Neural progenitor cell (in vitro differentiated cells): Measurements from ENCODE around the gene NFASC. TPM values are rescaled to one million over a fixed set of nuclear protein-coding genes. Genes with fewer than 3 reads are reported as not detected.

ENCODE experiments used
- DNase-seq: peaks from one replicate; pipeline ENCODE4 v3.0.0-alpha.2; 2016; ENCODE audit warnings: low spot score
- H2AFZ ChIP-seq: fragments of 200-600 bp; sonication (generic); replicated peaks from 2 replicates; pipeline ENCODE4 v1.6.1; 2016; ENCODE audit warnings: antibody characterized with exemption
- H3F3A ChIP-seq: fragments of 200-600 bp; sonication (generic); 2 replicates; pipeline ENCODE4 v1.6.1; 2016; ENCODE audit warnings: antibody characterized with exemption, low read depth
- H3K27ac ChIP-seq: fragments of 200-600 bp; sonication (generic); 2 replicates; pipeline ENCODE4 v1.5.1; 2016; ENCODE audit warnings: mild to moderate bottlenecking
- H3K27me3 ChIP-seq: fragments of 200-600 bp; sonication (generic); 2 replicates; pipeline ENCODE4 v1.6.1; 2016; ENCODE audit warnings: mild to moderate bottlenecking, moderate library complexity
- H3K36me3 ChIP-seq: fragments of 200-600 bp; sonication (generic); 2 replicates; pipeline ENCODE4 v1.5.1; 2016
- H3K4me1 ChIP-seq: fragments of 200-600 bp; sonication (generic); 2 replicates; pipeline ENCODE4 v1.6.1; 2016; ENCODE audit warnings: mixed run types
- H3K4me2 ChIP-seq: fragments of 200-600 bp; sonication (generic); 2 replicates; pipeline ENCODE4 v1.6.1; 2016
- H3K4me3 ChIP-seq: fragments of 200-600 bp; sonication (generic); 2 replicates; pipeline ENCODE4 v1.5.1; 2016
- H3K79me2 ChIP-seq: fragments of 200-600 bp; sonication (generic); 2 replicates; pipeline ENCODE4 v1.6.1; 2016; ENCODE audit warnings: low read depth
- H3K9ac ChIP-seq: fragments of 200-600 bp; sonication (generic); 2 replicates; pipeline ENCODE4 v1.6.1; 2016
- H3K9me3 ChIP-seq: fragments of 200-600 bp; sonication (generic); 2 replicates; pipeline ENCODE4 v1.5.1; 2016; ENCODE audit warnings: low read depth
- H4K20me1 ChIP-seq: fragments of 200-600 bp; sonication (generic); 2 replicates; pipeline ENCODE4 v1.6.1; 2016; ENCODE audit warnings: low read depth
- H3K27ac Mint-ChIP-seq: 3 replicates; pipeline ENCODE4 v1.8.0; 2021; ENCODE audit warnings: mixed read lengths
- H3K27me3 Mint-ChIP-seq: 2 replicates; pipeline ENCODE4 v1.8.0; 2022; ENCODE audit warnings: low read depth, mild to moderate bottlenecking, inconsistent platforms, moderate library complexity, mixed read lengths; ENCODE audit not compliant: insufficient read depth
- H3K36me3 Mint-ChIP-seq: 3 replicates; pipeline ENCODE4 v1.8.0; 2021; ENCODE audit warnings: mixed read lengths
- H3K4me1 Mint-ChIP-seq: 3 replicates; pipeline ENCODE4 v1.8.0; 2021; ENCODE audit warnings: mixed read lengths
- H3K4me3 Mint-ChIP-seq: 3 replicates; pipeline ENCODE4 v1.8.0; 2021; ENCODE audit warnings: mild to moderate bottlenecking, moderate library complexity, mixed read lengths
- H3K9me3 Mint-ChIP-seq: 3 replicates; pipeline ENCODE4 v1.8.0; 2020; ENCODE audit warnings: mixed read lengths
- CTCF ChIP-seq: fragments of 200-600 bp; sonication (generic); IDR thresholded peaks from 2 replicates; pipeline ENCODE4 v1.5.1; 2017; ENCODE audit warnings: antibody characterized with exemption, mild to moderate bottlenecking
- EZH2 ChIP-seq: fragments of 200-600 bp; sonication (generic); IDR thresholded peaks from 2 replicates; pipeline ENCODE4 v1.6.1; 2017; ENCODE audit warnings: antibody characterized with exemption, mild to moderate bottlenecking, moderate library complexity
- EZH2phosphoT487 ChIP-seq: fragments of 200-600 bp; sonication (generic); IDR thresholded peaks from 2 replicates; pipeline ENCODE4 v1.6.1; 2017; ENCODE audit warnings: antibody characterized with exemption
- total RNA-seq: library from RNA; depleted of rRNA; stranded (reverse); fragments of >200 nt; gene quantifications from 2 replicates; pipeline ENCODE4 v1.2.3, GENCODE V29; 2015; ENCODE audit warnings: low replicate concordance

NFASC gene
- total RNA-seq, 1 donor from 2014 or later, result 2.5 TPM

- no peaks in the 10 kb centered on the region for H3K36me3 Mint-ChIP-seq
- H3K4me2 ChIP-seq, result no peak overlapping the region
- H3F3A ChIP-seq, result no peaks in the 10 kb centered on the region
- H2AFZ ChIP-seq, result no peak overlapping the region
- DNase-seq, result peak; percentile 70
- no peaks in the 10 kb centered on the region for H3K9me3 Mint-ChIP-seq
- H3K9me3 ChIP-seq, result no peaks in the 10 kb centered on the region
- H3K79me2 ChIP-seq, result no peaks in the 10 kb centered on the region
- H3K27ac Mint-ChIP-seq, result peak overlapping the region; percentile 35
- H3K27me3 Mint-ChIP-seq, result peaks cover 10% of the 10 kb centered on the region
- H3K27ac ChIP-seq, result no peak overlapping the region
- no peaks in the 10 kb centered on the region for H3K36me3 ChIP-seq
- peaks cover 54% of the 10 kb centered on the region for H3K4me1 Mint-ChIP-seq
- no peaks in the 10 kb centered on the region for H3K27me3 ChIP-seq
- no peaks in the 10 kb centered on the region for H4K20me1 ChIP-seq
- TF ChIP-seq EZH2 (no peak), EZH2phosphoT487 (no peak), CTCF (no peak)
- H3K9ac ChIP-seq, result no peak overlapping the region
- H3K4me3 Mint-ChIP-seq, result peak overlapping the region; percentile 39
- H3K4me1 ChIP-seq, result peaks cover 6% of the 10 kb centered on the region
- no peak overlapping the region for H3K4me3 ChIP-seq
Observed at GRCh38 chr1:204858363-204858821, 12.3 kb upstream of the NFASC start.

- H3K4me1 Mint-ChIP-seq, result peaks cover 48% of the 10 kb centered on the region
- no peak overlapping the region for H3K27ac ChIP-seq
- H3F3A ChIP-seq, result no peaks in the 10 kb centered on the region
- DNase-seq, result no peak
- TF ChIP-seq EZH2phosphoT487 (no peak), EZH2 (no peak), CTCF (no peak)
- H3K4me3 ChIP-seq, result no peak overlapping the region
- H3K9ac ChIP-seq, result no peak overlapping the region
- H3K9me3 Mint-ChIP-seq, result no peaks in the 10 kb centered on the region
- no peaks in the 10 kb centered on the region for H3K79me2 ChIP-seq
- no peaks in the 10 kb centered on the region for H3K9me3 ChIP-seq
- no peaks in the 10 kb centered on the region for H4K20me1 ChIP-seq
- no peak overlapping the region for H3K27ac Mint-ChIP-seq
- H3K27me3 ChIP-seq, result no peaks in the 10 kb centered on the region
- H3K27me3 Mint-ChIP-seq, result peaks cover 5% of the 10 kb centered on the region
- no peaks in the 10 kb centered on the region for H3K36me3 ChIP-seq
- no peak overlapping the region for H2AFZ ChIP-seq
- no peak overlapping the region for H3K4me3 Mint-ChIP-seq
- no peak overlapping the region for H3K4me2 ChIP-seq
- H3K36me3 Mint-ChIP-seq, result no peaks in the 10 kb centered on the region
- H3K4me1 ChIP-seq, result peaks cover 6% of the 10 kb centered on the region
Observed at GRCh38 chr1:204859861-204860267, 10.8 kb upstream of the NFASC start.

GRCh38 chr1:204863024-204863423 is 7.6 kb upstream of the NFASC start:
- DNase-seq, result no peak
- Mint-ChIP-seq H3K4me1 (peaks cover 37% of the 10 kb centered on the region), H3K27ac (no peak overlapping the region), H3K27me3 (peaks cover 9% of the 10 kb centered on the region), H3K9me3 (no peaks in the 10 kb centered on the region), H3K4me3 (no peak overlapping the region), H3K36me3 (no peaks in the 10 kb centered on the region)
- Histone ChIP-seq H3K4me1 (peaks cover 6% of the 10 kb centered on the region), H3K79me2 (no peaks in the 10 kb centered on the region), H3F3A (no peaks in the 10 kb centered on the region), H3K27ac (no peak overlapping the region), H3K4me3 (no peak overlapping the region), H4K20me1 (no peaks in the 10 kb centered on the region), H3K9me3 (no peaks in the 10 kb centered on the region), H3K4me2 (no peak overlapping the region), H2AFZ (no peak overlapping the region), H3K27me3 (no peaks in the 10 kb centered on the region), H3K9ac (no peak overlapping the region), H3K36me3 (no peaks in the 10 kb centered on the region)
- TF ChIP-seq CTCF (no peak), EZH2 (no peak), EZH2phosphoT487 (no peak)
